ENCODE results near the gene PTK7. TPM values are rescaled to one million over a fixed set of nuclear protein-coding genes. Genes with fewer than 3 reads are reported as not detected.
"Not testable (repeated sequence)": the region's sequence is repeated elsewhere in the genome, so short reads cannot be mapped to it uniquely, and the experiment has no call there.

Gene PTK7
- polyA plus RNA-seq, 1 experiment = 146 TPM

- DNase-seq (ENCODE audit: low read depth, low spot score) = no peak
- CTCF ChIA-PET = no interaction called here
- H3K4me3 ChIP-seq (ENCODE audit: low read depth, low read length) = no peak overlapping the region
Measured at GRCh38 chr6:43127180-43127579, 51.1 kb downstream of the PTK7 start.

GRCh38 chr6:43127877-43128276, 51.8 kb downstream of the PTK7 start:
- CTCF ChIA-PET = no interaction called here
- TF ChIP-seq CTCF (IDR thresholded peaks at IDR 0.05; ENCODE audit: low read depth, low read length) = no peak
- Histone ChIP-seq H3K4me3 (ENCODE audit: low read depth, low read length) (no peak overlapping the region), H3K27me3 (ENCODE audit: control insufficient read depth, insufficient read depth, low read length) (no peaks in the 10 kb centered on the region), H3K9me3 (ENCODE audit: control insufficient read depth, insufficient read depth, low read length) (no peaks in the 10 kb centered on the region), H3K27ac (ENCODE audit: low read depth, low read length) (no peak overlapping the region)
- POLR2A ChIA-PET = interaction anchor here (2.3 kb wide), 1 partner anchor 51 kb away, joined by 6 read pairs; the partner anchor contains the start of gene PTK7
- no peak for DNase-seq (ENCODE audit: low read depth, low spot score)

More at GRCh38 chr6:43127180-43127579, 51.1 kb downstream of the PTK7 start:
- Histone ChIP-seq H3K27me3 (ENCODE audit: control insufficient read depth, insufficient read depth, low read length) (no peaks in the 10 kb centered on the region), H3K27ac (ENCODE audit: low read depth, low read length) (peak overlapping the region; percentile 21), H3K9me3 (ENCODE audit: control insufficient read depth, insufficient read depth, low read length) (no peaks in the 10 kb centered on the region)
- no peak for TF ChIP-seq CTCF (IDR thresholded peaks at IDR 0.05; ENCODE audit: low read depth, low read length)
- POLR2A ChIA-PET = interaction anchor here (2.3 kb wide), 1 partner anchor 50 kb away, joined by 6 read pairs; the partner anchor contains the start of gene PTK7

GRCh38 chr6:43128926-43129325, 52.8 kb downstream of the PTK7 start:
- no peak for TF ChIP-seq CTCF (IDR thresholded peaks at IDR 0.05; ENCODE audit: low read depth, low read length)
- POLR2A ChIA-PET = interaction anchor here (0.6 to 2.3 kb wide), 4 partner anchors 8 to 52 kb away, joined by 3 to 12 read pairs (median 5); partner anchors contain the start of gene PTK7
- no peak for DNase-seq (ENCODE audit: low read depth, low spot score)
- no peaks in the 10 kb centered on the region for H3K27me3 ChIP-seq (ENCODE audit: control insufficient read depth, insufficient read depth, low read length)
- no peaks in the 10 kb centered on the region for H3K9me3 ChIP-seq (ENCODE audit: control insufficient read depth, insufficient read depth, low read length)
- CTCF ChIA-PET = interaction anchor here (0.5 to 2.3 kb wide), 6 partner anchors 14 to 244 kb away, joined by 3 to 11 read pairs (median 4); partner anchors contain the start of gene MRPL2
- H3K4me3 ChIP-seq (ENCODE audit: low read depth, low read length) = no peak overlapping the region
- no peak overlapping the region for H3K27ac ChIP-seq (ENCODE audit: low read depth, low read length)

- TF ChIP-seq CTCF (IDR thresholded peaks at IDR 0.05; ENCODE audit: low read depth, low read length) = peak; percentile 80
- CTCF ChIA-PET = interaction anchor here (0.9 to 2.3 kb wide), 7 partner anchors 8 to 245 kb away, joined by 3 to 11 read pairs (median 3); partner anchors contain the start of gene MRPL2
- H3K4me3 ChIP-seq (ENCODE audit: low read depth, low read length) = no peak overlapping the region
- DNase-seq (ENCODE audit: low read depth, low spot score) = no peak
- no peaks in the 10 kb centered on the region for H3K27me3 ChIP-seq (ENCODE audit: control insufficient read depth, insufficient read depth, low read length)
- no peak overlapping the region for H3K27ac ChIP-seq (ENCODE audit: low read depth, low read length)
- POLR2A ChIA-PET = interaction anchor here (1.4 to 2.3 kb wide), 2 partner anchors 40 to 53 kb away, joined by 4 to 6 read pairs; partner anchors contain the start of gene PTK7
- H3K9me3 ChIP-seq (ENCODE audit: control insufficient read depth, insufficient read depth, low read length) = no peaks in the 10 kb centered on the region
Measured at GRCh38 chr6:43129434-43130194, 53.5 kb downstream of the PTK7 start.

- H3K9me3 ChIP-seq (ENCODE audit: control insufficient read depth, insufficient read depth, low read length) = no peaks in the 10 kb centered on the region
- no peak for DNase-seq (ENCODE audit: low read depth, low spot score)
- H3K27me3 ChIP-seq (ENCODE audit: control insufficient read depth, insufficient read depth, low read length) = no peaks in the 10 kb centered on the region
- H3K27ac ChIP-seq (ENCODE audit: low read depth, low read length) = no peak overlapping the region
- CTCF ChIA-PET = interaction anchor here (1.0 to 2.3 kb wide), 4 partner anchors 9 to 59 kb away, joined by 3 to 11 read pairs (median 6); no protein-coding TSS in a partner anchor
- POLR2A ChIA-PET = no interaction called here
- no peak for TF ChIP-seq CTCF (IDR thresholded peaks at IDR 0.05; ENCODE audit: low read depth, low read length)
- no peak overlapping the region for H3K4me3 ChIP-seq (ENCODE audit: low read depth, low read length)
Measured at GRCh38 chr6:43130429-43130828, 54.3 kb downstream of the PTK7 start.

- H3K9me3 ChIP-seq (ENCODE audit: control insufficient read depth, insufficient read depth, low read length); H3K27ac ChIP-seq (ENCODE audit: low read depth, low read length); DNase-seq (ENCODE audit: low read depth, low spot score); H3K27me3 ChIP-seq (ENCODE audit: control insufficient read depth, insufficient read depth, low read length); H3K4me3 ChIP-seq (ENCODE audit: low read depth, low read length); POLR2A ChIA-PET: not testable (repeated sequence)
- CTCF ChIA-PET = interaction anchor here (1.4 kb wide), 1 partner anchor 56 kb away, joined by 3 read pairs; no protein-coding TSS in a partner anchor
Measured at GRCh38 chr6:43131379-43131778, 55.3 kb downstream of the PTK7 start.
